Gastrocnemius medialis (tissue), 4 donors: ENCODE data around the gene GTPBP6. TPM values are rescaled to one million over a fixed set of nuclear protein-coding genes. Genes with fewer than 3 reads are reported as not detected.
A peak's percentile ranks its signal among the peaks of the same experiment; 100 is the strongest.
"Not testable (repeated sequence)": the region's sequence is repeated elsewhere in the genome, so short reads cannot be mapped to it uniquely, and the experiment has no call there.

ENCODE experiments used
- ATAC-seq, 2 donors: fragments of 150-250 bp; one replicate each; pipeline ENCODE4 v1.9.1; 2016
- DNase-seq, 2 donors: peaks; one replicate each; pipeline ENCODE4 v3.0.0-alpha.2; 2019
- H3K27ac ChIP-seq, 4 donors: fragments of 200-600 bp; sonication (generic); 1 replicate in 1 of 4; 2 replicates in 3 of 4; pipeline ENCODE4 v1.5.1; 2016 to 2018; ENCODE audit warnings: mild to moderate bottlenecking in 2 of 4, moderate library complexity in 1 of 4
- H3K27me3 ChIP-seq, 3 donors: fragments of 200-600 bp; sonication (generic) in 2 of 3; 1 replicate in 1 of 3; 2 replicates in 2 of 3; pipeline versions ENCODE4 v1.5.1 to v1.6.0; 2016 to 2019; ENCODE audit warnings: mild to moderate bottlenecking in 1 of 3, moderate library complexity in 1 of 3
- H3K36me3 ChIP-seq, 2 donors: fragments of 200-600 bp; sonication (generic) in 1 of 2; one replicate each; pipeline ENCODE4 v1.5.1; 2017 to 2018
- H3K4me1 ChIP-seq, 2 donors: fragments of 200-600 bp; sonication (generic) in 1 of 2; one replicate each; pipeline ENCODE4 v1.5.1; 2016 to 2017; ENCODE audit warnings: mild to moderate bottlenecking in 2 of 2
- H3K4me3 ChIP-seq, 4 donors: fragments of 200-600 bp; sonication (generic) in 3 of 4; 1 replicate in 1 of 4; 2 replicates in 3 of 4; pipeline ENCODE4 v1.5.1; 2016 to 2019; ENCODE audit warnings: mild to moderate bottlenecking in 2 of 4
- H3K9me3 ChIP-seq, 3 donors: fragments of 200-600 bp; sonication (generic) in 2 of 3; 1 replicate in 1 of 3; 2 replicates in 2 of 3; pipeline ENCODE4 v1.5.1; 2016 to 2019
- CTCF ChIP-seq, 5 experiments: fragments of 450-650 bp in 3 of 5; fragments of 200-600 bp in 2 of 5; sonication (generic) in 2 of 5; IDR thresholded peaks in 4 of 5; conservative IDR thresholded peaks in 1 of 5; 1 replicate in 4 of 5; 2 replicates in 1 of 5; pipeline ENCODE4 v1.5.1; 2016 to 2019; ENCODE audit warnings: antibody characterized with exemption in 5 of 5, mild to moderate bottlenecking in 3 of 5, moderate library complexity in 3 of 5
- POLR2A ChIP-seq, 2 donors: fragments of 450-650 bp; IDR thresholded peaks; one replicate each; pipeline ENCODE4 v1.6.1; 2017; ENCODE audit warnings: antibody characterized with exemption in 2 of 2, mild to moderate bottlenecking in 2 of 2, moderate library complexity in 2 of 2
- in situ Hi-C, 4 donors: fragments of 200-750 bp; cut with MboI; loops; one replicate each; pipeline versions ENCODE4 v1.15.0 to v1.8.0; 2017; ENCODE audit warnings: low sequenced_read_pairs in 4 of 4
- intact Hi-C: fragments of 100-400 bp; cut with DNase I; formaldehyde crosslinking; loops from one replicate; pipeline ENCODE4 v1.15.1; 2023; ENCODE audit warnings: low total_unique reads
- total RNA-seq, 4 donors: library from RNA; depleted of rRNA; stranded (reverse); fragments of >200 nt; gene quantifications; one replicate each; pipeline versions ENCODE4 v1.1.0 to v1.2.3, GENCODE V29; 2016

Gene GTPBP6
- total RNA-seq, 4 donors from 2014 or later: 40.1 to 79.4 (median 46.9) TPM

GRCh38 chrX:351736-352135 lies 33.1 kb upstream of the GTPBP6 start:
- Histone ChIP-seq H3K4me1 (no peaks in the 10 kb centered on the region), H3K4me3 (no peak overlapping the region), H3K27me3 (no peaks in the 10 kb centered on the region), H3K36me3 (peaks cover 0 to 6% of the 10 kb centered on the region in 2 donors), H3K9me3 (no peaks in the 10 kb centered on the region), H3K27ac (peak overlapping the region in 1 of 4 donors; percentile 68)
- DNase-seq (peak in 1 of 2 donors; percentile 6), ATAC-seq (no peak)
- in situ Hi-C loops: no loop called here
- intact Hi-C loops: no loop called here
- TF ChIP-seq CTCF (IDR thresholded peaks at IDR 0.05 in 4 of 5, conservative IDR thresholded peaks at IDR 0.05 in 1 of 5) (no peak), POLR2A (IDR thresholded peaks at IDR 0.05) (no peak)

- H3K27me3 ChIP-seq, DNase-seq, H3K4me3 ChIP-seq, H3K4me1 ChIP-seq, intact Hi-C loops, H3K36me3 ChIP-seq, in situ Hi-C loops, H3K9me3 ChIP-seq: not testable (repeated sequence)
- peak overlapping the region in 1 of 4 donors; percentile 65 for H3K27ac ChIP-seq
- ATAC-seq: peak in 1 of 2 donors; percentile 73
Observed at GRCh38 chrX:351324-351641, 32.7 kb upstream of the GTPBP6 start.

- TF ChIP-seq CTCF (IDR thresholded peaks at IDR 0.05 in 4 of 5, conservative IDR thresholded peaks at IDR 0.05 in 1 of 5) (no peak), POLR2A (IDR thresholded peaks at IDR 0.05) (no peak)
- Histone ChIP-seq H3K36me3 (peaks cover 0 to 6% of the 10 kb centered on the region in 2 donors), H3K27ac (peak overlapping the region in 2 of 4 donors; percentile 46 to 65), H3K9me3 (no peaks in the 10 kb centered on the region), H3K4me1 (no peaks in the 10 kb centered on the region), H3K27me3 (no peaks in the 10 kb centered on the region), H3K4me3 (no peak overlapping the region)
- DNase-seq: peak in 1 of 2 donors; percentile 51
- ATAC-seq: peak; percentile 34 to 55
- in situ Hi-C loops: no loop called here
- intact Hi-C loops: no loop called here
Observed at GRCh38 chrX:350534-351323, 32.1 kb upstream of the GTPBP6 start.

GRCh38 chrX:350148-350533 lies 31.5 kb upstream of the GTPBP6 start:
- Histone ChIP-seq H3K4me1 (no peaks in the 10 kb centered on the region), H3K4me3 (no peak overlapping the region), H3K36me3 (peaks cover 0 to 9% of the 10 kb centered on the region in 2 donors), H3K27me3 (no peaks in the 10 kb centered on the region), H3K9me3 (no peaks in the 10 kb centered on the region), H3K27ac (peak overlapping the region in 2 of 4 donors; percentile 46 to 65)
- ATAC-seq: no peak
- DNase-seq: peak in 1 of 2 donors; percentile 11
- intact Hi-C loops: no loop called here
- in situ Hi-C loops: no loop called here
- TF ChIP-seq POLR2A (IDR thresholded peaks at IDR 0.05): no peak
- no peak for TF ChIP-seq CTCF (IDR thresholded peaks at IDR 0.05 in 4 of 5, conservative IDR thresholded peaks at IDR 0.05 in 1 of 5)

- peak in 1 of 2 donors; percentile 5 for DNase-seq
- TF ChIP-seq CTCF (IDR thresholded peaks at IDR 0.05 in 4 of 5, conservative IDR thresholded peaks at IDR 0.05 in 1 of 5): no peak
- TF ChIP-seq POLR2A (IDR thresholded peaks at IDR 0.05): no peak
- no peaks in the 10 kb centered on the region for H3K9me3 ChIP-seq
- peak overlapping the region in 2 of 4 donors; percentile 46 to 65 for H3K27ac ChIP-seq
- no peaks in the 10 kb centered on the region for H3K27me3 ChIP-seq
- ATAC-seq: no peak
- intact Hi-C loops: no loop called here
- in situ Hi-C loops: no loop called here
- H3K36me3 ChIP-seq: peaks cover 0 to 13% of the 10 kb centered on the region in 2 donors
- no peak overlapping the region for H3K4me3 ChIP-seq
- no peaks in the 10 kb centered on the region for H3K4me1 ChIP-seq
Observed at GRCh38 chrX:349702-350101, 31.1 kb upstream of the GTPBP6 start.
